GM19328 (cell line): ENCODE data around the gene IFI16.

Experiments used
- ATAC-seq: cut with Tn5 transposase; IDR thresholded peaks from one replicate; pipeline ENCODE4 v1.9.1; 2021; ENCODE audit warnings: mild to moderate bottlenecking, moderate library complexity; ENCODE audit not compliant: unreplicated experiment

The IFI16 gene

DNA sequence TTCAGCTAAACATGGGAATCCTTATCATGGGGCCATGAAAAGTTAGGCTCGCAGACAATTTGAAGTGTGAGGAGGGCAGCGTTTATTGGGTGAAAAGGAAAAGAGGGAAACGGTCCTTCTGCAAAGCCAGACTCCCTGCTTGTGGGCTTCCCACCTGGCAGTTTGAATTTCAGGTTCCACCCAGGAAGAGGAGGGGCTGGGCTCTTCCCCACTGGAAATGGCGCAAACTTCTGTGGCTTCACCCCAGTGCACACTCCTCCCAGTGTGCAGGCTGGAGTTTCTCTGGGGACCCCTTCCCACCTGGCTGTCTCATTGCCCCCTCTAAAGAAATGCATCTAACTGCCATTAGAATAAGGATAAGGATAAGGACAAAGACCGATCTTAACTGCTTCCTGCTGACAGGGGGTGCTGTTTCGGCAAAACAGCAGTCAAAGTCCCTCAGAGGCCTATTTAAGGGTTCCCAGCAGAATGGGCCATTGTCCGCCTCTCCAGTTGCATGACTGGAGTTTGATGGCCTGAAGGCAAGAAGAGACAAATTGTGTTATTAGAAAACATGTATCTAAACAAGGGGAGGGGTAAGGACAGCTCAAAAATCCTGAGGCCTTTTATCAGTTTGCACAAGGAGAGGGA is 46.5 kb downstream of the IFI16 start:
- no peak for ATAC-seq

DNA sequence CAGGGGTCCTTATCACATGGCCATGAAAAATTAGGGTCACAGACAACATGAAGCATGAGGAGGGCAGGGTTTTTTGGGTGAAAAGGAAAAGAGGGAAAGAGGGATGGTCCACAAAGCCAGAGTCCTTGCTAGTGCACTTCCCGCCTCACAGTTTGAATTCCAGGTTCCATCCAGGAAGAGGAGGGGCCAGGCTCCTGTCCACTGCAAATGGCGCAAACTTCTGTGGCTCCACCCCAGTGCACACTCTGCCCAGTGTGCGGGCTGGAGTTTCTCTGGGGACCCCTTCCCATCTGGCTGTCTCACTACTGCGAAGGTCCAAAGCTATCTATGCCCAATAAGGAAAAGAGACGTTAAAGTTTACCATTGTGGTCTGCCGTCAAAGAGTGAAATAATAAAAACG is 49.0 kb downstream of the IFI16 start:
- ATAC-seq: no peak

DNA sequence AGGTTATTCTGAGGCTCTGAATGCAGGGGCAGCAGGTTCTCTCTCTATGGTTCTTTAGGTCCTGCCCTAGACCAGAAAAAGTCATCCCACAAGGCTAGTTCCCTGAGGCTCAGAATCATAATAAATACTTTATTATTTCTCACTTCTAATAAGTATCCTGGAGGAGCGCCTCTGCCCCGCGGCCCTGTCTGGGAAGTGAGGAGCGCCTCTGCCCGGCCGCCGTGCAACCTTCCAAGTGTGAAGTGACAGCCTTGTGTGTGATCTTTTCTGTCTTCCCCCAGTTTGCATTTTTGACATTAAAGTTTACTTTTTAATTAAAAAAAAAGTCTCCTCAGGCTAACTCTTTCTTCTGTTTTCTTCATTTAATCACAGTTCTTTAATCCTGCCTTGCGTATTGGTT is 55.4 kb downstream of the IFI16 start:
- ATAC-seq: no peak

DNA sequence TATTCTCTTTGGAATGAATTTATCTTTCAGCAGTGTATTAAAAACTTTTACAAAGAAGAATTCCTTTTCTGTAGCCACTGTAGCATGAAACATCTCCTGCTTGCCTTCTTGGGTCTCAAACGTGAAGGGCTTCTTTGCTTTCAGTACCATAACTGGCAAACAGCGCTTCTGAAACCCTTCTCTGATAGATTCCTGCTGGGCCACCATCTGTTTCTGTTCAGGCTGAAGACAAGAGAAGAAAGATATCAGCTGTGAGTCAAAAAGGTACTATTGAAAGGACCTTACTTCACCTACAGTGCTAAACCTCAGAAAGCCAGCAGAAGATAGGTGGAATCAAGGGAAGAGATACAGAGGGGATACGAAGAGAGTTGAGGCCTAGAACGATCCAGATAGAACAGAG is 56.4 kb downstream of the IFI16 start:
- no peak for ATAC-seq

DNA sequence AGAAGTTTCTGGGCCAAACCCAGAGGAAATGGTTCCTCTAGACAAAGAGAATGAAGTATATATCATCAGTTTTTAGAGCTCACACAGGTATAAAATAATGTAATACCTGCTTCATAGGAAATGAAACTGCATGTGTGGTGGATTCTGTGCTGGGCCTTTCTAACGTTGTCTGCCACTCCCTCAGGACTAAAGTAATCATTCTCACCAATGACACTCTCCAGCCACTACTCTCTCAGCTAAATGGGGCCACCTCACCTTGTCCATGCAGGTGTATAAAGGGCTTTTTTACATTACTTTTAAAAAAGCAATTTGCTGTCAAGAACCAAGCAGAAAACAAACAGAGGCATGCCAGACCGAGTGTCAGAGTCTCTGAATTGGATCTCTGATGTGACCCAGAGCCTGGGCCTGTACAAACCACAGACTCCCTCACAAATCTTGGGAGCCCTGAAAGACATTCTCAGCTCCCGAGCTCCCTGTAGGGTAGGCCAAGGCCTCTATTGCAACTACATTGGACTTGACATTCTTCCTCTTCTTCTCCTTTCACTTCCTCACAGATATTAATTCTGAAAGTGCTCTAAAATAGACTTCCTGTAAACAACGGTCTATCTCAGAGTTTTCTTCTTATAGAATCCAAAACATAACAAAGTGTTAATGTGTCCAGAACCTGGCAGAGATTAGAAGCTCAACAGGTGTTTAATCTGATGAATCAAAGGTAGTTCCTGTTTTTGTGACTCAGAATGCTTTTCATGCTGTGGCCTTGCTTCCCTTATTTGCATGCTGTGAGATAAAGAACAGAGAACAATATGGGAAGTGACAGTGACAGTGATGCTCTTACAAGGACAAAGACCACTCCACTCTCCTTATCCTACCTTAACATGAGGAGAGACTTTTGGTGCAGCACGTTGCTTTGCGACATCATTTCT is 58.3 kb downstream of the IFI16 start:
- ATAC-seq: peak; percentile 87

DNA sequence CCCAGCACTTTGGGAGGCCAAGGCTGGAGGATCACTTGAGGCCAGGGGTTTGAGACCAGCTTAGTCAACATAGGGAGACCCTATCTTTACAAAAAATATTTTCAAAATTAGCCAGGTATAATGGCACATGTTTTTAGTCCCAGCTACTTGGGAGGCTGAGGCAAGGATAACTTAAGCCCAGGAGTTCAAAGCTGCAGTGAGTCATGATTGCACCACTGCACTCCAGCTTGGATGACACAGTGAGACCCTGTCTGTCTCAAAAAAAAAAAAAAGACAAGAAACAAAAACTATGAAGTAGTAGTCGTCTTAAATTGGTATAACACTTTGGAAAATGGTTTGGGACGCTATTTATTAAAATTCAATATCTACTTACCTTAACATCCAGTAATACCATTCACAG is 59.2 kb downstream of the IFI16 start:
- no peak for ATAC-seq

DNA sequence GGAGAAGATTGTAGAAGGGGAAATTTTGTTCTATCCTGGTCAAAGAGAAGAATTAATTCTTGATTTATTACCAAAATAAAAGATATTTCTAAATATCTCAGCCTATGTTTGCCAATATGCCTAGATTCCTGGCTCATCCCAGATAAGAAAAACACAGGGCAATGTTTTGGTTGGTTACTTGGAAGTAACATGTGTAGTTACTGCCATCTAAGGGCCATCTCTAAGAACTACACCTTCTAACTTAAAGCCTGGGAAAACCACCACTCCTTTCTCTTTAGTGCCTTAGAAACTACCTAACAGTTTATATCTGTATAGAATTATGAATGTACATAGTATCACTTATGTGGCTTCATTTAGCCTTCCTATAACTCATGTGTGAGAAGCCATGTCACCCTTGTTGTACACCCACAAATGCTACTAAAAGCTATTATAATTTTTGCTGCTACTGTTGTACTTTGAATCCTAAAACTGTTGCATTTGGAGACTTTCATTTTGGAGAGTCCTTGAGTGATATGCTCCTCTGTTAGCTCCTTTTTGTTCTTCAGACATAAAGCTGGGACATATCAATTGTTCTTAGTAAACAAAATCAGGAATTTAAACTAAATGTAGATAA is 62.4 kb downstream of the IFI16 start:
- ATAC-seq: no peak

DNA sequence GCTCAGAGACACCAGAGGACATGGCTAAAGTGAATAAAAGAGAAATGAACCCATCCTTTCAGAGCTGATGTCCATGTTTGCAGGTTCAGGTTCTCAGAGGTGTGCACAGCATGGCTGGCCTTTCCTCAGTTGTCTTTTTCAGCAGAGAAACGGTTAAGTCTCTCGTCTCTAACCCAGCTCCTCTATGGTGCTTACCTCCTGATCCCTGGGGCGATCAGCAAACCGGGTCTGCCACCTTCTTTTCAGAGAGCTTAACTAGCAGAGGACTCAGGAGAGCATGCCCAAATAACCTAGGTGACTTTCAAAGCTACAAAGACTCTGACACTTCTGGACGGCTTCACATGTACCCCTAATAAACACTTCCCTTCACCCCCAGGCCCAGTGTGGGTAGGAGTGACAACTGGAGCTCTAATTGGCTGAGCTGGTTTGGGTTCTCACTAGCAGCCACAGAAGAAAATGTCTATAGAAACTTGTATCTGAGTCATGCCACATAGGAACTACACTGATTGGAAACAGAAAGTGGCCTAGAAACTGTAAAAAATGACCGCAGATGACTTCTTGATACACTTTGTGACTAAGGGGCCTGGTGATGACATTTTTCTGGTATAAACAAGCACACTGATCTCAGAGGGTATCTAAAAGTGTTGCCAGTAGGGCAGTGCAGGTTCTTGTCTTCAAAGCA is 66.9 kb downstream of the IFI16 start, which contains the start of gene AIM2:
AIM2 (minus strand) TSS at position 329 of the 682 bp plus-strand sequence. CDS start 3,267 bp downstream, outside the sequence.
- ATAC-seq: peak; percentile 87

DNA sequence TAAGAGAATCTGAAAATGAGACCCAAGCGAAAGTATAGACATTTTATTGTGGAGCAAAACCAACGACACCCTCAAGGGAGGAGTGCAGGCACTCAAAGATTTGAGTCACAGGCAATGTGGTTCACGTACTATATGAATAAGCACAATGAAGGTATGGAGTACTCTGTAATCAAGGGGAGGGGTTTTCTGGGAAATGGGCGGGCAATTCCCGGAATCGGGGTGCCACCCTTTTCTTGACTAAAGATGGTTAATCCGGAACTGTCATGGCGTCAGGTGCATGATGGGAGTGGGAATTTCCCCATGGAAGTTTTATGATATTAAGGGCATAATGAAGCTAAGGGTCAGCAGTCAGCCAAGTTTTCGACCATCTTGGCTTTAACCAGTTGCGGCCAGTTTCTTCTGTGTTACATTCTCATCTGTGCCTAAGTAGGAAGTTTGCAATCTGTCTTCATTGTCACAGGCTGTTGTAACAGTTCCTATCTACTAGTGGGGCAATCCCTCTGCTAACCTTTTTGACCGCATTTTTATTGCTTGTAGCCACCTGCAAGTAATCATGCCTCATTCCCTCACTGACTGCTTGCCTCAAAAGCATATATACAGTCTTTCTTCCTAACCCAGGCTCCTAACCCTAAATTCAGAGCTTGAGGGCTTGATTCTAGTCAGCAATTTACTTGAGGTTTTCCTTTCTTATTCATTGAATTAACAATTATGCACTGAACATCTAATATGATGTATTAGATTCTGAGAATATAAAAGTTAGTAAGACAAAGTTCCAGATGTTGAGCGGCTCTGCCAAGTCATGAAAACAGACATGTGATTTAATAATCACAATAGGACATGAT is 67.6 kb downstream of the IFI16 start:
- ATAC-seq: peak; percentile 59

DNA sequence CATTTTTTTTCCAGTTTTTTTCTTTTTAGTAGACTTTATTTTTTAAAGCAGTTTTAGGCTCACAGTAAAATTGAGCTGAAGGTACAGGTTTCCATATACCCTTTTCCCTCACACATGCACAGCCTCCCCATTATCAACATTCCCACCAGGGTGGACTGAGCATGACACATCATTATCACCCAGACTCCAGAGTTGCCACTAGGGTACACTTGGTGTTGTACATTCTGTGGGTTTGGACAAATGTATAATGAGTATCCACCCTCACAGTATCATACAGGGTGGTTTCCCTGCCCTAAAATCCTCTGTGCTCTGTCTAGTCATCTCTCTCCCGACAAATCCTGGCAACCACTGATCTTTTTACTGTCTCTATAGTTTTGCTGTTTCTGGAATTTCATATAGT is 69.8 kb downstream of the IFI16 start:
- ATAC-seq: no peak

DNA sequence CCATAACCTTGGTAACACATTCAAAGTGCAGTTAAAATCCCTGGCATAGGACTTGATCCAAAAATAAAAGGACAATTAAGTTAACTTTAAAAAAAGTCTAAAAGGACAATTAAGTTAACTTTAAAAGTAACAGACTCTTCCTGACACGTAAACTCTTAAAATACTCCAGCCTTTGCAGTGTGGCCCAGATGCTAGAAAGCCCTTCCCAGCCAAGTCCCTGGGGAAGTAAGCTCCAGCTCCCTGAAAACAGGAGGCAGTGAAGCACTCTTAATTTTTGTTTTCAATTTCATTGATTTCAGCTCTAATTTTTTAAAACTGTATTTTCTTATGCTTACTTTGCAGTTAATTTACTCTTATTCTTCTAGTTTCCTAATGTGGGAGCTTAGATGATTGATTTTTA is 71.9 kb downstream of the IFI16 start:
- no peak for ATAC-seq

DNA sequence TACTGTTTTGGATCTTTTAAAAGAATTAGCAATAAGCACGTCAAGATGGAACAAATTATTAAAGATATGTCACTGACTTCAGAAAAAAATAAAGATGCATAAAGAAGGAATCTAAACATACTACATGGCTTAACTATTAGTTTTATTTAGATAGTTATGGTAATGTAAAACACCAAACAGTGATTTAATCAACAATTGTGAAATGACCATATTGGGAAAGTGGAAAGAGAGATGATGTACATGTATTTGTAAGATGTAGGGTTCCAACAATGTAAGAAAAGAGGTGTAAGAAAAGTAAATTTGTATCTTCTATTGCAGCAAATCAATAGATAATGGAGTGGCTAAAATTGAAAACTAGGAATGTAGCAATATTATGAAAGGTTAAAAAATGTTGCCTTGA is 73.3 kb downstream of the IFI16 start:
- no peak for ATAC-seq

DNA sequence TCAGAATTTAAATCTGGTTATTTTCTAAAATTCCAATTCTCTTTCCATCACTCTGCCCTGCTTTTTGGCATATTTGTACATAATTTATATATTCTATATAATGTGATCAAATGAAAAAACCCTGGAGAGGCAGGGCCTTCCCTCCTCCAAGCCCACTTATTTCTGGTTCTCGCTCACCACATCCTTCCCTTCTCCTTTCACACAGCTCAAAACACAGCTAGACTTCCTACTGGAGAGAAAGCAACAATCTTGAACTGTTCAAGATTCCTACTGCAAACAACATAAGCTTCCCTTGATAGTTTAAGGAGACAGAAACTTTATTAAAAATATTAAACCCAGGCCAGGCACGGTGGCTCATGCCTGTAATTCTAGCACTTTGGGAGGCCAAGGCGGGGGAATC is 74.4 kb downstream of the IFI16 start:
- no peak for ATAC-seq

DNA sequence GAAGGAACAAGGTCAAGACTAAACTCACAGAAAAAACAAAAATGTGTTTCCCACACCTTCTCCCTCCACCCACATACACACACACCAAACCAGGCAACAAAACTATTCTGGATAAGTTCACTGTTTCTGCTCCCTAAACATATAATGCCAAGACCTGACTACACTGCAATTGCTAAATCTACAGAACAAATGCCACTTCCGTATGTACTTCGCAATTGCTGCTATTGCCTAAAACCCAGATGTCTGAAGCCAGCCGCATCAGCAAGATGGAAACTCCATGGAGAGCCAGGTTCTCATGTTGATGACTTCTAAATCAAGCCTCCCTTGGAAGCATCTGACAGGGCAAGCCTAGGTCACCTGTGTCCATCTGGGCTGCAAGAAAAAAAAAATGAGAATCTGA is 75.2 kb downstream of the IFI16 start:
- ATAC-seq: no peak

DNA sequence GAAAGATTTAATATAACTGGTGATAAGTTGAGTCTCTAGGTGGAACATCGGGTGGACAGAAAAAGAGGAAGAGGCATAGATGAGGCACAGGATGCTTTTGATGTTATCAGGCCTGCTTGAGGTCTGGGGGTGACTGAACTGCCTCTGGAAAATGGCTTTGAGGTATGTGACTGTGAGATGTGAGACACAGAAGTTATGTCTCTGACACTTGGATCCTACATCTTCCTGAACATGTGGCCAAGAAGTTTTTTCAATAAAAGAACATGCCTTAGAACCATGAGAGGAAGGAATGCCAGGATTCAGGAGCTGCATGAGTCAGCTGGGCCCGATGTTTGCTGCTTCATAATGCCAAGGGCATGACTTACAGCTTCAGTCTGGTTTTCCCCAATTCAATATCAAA is 78.3 kb downstream of the IFI16 start:
- ATAC-seq: no peak

DNA sequence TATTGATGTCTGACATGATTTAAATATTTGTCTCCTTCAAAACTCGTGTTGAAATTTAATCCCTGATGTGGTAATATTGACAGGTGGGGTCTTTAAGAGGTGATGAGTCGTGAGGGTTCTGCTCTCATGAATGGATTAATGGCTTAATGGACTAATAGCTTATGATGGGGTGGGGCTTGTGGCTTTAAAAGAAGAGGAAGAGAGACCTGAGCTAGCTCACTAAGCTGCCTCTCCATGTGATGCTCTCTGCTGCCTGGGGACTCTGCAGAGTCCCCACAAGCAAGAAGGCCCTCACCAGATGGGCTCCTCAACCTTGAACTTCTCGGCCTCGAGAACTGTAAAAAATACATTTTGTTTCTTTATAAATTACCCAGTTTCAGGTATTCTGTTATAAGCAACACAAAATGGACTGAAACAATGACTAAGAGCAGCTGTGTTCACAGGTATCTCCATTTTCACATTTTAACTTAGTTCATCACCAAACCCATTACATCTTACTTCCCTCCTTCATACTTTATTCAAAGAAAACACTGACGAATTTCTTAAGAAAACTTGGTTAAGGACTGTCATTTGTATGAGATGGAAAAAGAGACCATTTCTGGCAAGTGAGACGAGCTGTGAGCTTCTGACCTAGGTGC is 79.0 kb downstream of the IFI16 start:
- no peak for ATAC-seq

DNA sequence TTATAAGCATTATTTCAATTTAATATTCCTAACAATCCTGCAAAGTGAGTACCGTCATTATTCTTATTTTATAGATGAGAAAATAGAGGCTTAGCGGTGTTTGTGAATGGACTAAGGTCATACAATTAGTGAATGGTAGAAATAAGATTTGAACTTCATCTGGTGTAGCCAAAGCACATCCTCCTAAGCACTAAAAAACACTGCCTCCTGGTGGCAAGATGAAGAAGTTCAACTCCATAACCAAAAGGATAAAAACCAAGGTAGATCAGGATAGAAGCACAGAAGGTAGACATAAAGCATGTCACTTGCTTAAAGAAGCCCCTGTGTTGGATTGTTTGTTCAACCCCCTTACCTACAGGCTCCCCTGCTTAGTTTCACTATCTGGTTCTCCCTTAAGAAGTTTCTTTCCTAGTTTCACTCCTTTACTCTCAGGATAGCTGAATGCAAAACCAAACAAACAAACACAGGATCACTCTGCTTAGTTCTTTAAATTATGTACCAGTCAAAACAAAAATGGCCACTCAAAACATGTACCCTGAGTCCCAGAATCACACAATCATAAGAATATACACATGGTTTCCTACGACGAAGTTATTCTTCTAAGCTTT is 79.6 kb downstream of the IFI16 start:
- no peak for ATAC-seq

DNA sequence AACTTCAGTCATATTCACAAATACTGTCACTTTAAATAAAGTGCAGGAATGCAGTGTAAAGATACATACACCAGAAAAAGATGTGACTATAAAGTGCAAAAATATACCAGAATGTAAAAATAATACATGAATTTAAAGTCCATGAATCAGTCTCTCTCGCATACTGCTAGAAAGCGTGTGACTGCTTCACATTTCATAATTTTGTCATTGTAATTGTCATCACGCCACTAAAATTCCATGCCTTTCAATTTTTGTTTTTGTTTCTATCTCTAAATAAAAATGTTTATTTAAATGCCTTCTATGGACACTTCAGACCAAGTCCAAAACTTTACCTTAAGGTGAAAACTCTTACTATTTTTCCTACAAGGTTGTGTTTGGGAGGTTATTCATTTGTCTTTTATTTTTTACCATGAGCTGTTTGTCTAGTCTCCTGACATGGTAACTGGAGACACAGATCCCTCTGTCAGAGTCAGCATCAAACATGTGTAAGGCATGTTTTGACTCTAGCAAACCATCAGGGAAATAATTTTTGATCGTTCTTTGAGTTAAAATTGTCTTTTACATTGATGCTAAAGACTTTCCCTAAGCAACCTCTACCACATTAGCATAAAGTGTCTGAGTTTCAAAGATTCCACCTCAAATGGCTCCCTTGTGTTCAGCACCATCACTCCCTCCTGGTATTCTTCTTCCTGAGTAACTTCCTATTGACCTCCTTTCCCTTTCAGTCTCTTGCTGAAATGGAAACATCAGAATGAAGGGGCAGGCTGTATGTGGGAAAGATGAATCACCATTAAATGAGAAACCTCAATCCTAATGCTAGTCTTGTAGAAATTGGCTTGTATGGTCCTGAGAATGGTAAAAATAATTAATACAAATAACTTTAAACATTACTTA is 80.8 kb downstream of the IFI16 start:
- no peak for ATAC-seq

DNA sequence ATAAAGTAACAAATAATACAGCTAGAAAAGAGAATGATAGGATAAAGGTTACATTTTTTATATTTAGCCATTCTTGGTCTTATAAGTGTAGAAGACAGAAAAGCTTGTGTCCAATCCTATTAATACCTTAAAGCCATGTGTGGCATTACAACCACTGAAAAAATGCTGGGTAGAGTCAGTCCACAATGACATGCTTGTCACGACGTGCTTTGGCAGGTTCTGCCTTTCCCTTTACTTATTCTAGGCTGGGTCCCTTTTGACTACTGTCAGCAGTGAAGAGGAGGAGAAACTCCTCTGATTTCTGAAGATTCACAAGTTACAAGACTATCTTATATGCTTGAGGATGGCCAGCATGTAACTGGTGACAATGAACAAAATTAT is 81.5 kb downstream of the IFI16 start:
- ATAC-seq: no peak
